ENCODE results near the gene FEM1C.

DNA sequence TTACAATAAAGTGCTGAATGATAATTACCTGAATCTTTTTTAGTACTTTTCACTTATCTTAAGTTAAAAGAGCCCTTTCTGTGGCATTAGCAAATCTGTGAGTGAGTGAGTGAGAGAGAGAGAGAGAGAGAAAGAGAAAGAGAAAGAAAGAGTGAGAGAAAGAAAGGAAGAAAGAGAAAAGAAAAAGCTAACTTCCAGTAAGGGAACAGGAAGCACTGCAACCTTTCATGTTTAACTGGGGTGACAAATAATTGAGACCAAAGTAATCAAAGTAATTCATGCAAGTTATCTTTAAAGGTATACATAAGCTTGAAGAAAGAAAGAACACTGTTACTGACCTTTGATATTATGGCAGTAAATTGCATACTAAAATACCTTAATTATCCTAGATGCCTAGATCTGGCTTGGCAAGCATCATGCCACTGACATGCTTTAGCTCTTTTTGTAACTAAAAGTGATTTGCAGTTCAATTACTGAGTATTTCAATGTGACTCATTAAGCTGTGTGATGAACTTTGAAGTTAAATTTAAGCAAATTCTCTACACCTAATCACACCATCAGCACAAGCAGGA is 21.7 kb downstream of the FEM1C start:
- TF ChIP-seq, protein P1, sequence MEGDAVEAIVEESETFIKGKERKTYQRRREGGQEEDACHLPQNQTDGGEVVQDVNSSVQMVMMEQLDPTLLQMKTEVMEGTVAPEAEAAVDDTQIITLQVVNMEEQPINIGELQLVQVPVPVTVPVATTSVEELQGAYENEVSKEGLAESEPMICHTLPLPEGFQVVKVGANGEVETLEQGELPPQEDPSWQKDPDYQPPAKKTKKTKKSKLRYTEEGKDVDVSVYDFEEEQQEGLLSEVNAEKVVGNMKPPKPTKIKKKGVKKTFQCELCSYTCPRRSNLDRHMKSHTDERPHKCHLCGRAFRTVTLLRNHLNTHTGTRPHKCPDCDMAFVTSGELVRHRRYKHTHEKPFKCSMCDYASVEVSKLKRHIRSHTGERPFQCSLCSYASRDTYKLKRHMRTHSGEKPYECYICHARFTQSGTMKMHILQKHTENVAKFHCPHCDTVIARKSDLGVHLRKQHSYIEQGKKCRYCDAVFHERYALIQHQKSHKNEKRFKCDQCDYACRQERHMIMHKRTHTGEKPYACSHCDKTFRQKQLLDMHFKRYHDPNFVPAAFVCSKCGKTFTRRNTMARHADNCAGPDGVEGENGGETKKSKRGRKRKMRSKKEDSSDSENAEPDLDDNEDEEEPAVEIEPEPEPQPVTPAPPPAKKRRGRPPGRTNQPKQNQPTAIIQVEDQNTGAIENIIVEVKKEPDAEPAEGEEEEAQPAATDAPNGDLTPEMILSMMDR (conservative IDR thresholded peaks at IDR 0.05) = no peak
- no peak for TF ChIP-seq ZFX (IDR thresholded peaks at IDR 0.05)

Measured in C4-2B (cell line).